NCI-H1694 (cell line): ENCODE results near the gene MGLL.

ENCODE experiments used
- DNase-seq: peaks from one replicate; lab custom pipeline; 2025; lab: John Stamatoyannopoulos, UW

MGLL gene

DNA sequence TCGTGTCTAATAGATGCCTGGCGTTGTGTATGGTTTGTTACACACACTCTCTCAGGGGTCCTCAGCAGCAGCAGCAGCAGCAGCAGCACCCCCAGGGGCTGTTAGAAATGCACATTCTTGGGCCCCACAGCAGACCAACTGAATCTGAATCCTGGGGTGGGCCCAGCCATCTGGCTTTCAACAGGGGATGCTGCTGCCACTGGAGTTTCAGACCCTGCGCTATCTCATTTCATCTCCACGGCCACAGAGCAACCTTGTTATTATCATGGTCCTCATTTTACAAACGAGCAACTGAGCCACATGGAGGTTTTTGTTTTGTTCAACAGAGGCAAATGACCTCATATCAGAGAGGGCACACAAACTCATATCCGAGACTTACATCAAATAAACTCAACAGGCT is 47.7 kb downstream of the MGLL start:
- no peak for DNase-seq

DNA sequence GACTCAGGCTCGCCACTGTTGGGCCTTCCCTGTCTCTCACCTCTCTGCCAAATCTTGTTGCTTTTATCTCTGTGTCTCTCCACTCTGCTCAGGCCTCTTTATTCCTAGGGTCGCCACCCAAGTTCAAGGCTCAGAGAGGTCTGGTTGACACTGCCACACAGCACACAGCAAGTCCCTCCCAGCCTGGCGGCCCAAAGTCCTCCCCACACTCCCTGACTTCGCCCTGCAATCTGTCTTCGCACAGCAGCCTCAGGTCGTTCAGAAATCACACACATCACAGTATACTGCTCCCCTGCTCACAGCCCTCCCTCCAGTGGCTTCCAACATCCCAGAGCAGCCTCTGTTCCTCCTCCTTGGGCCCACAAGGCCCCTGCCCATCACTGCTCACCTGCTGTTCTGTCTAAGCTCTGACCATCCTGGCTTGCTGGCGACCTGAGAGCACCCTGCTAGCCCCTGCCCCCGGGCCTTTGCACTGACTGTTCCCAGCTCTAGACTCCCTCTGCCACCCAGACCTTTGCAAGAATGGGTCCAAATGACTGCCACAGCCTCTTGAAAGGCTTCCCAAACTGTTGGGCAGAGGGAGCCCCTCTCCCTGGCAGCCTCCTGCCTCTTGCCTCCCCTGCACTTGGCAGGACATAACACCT is 48.4 kb downstream of the MGLL start:
- DNase-seq, result no peak

DNA sequence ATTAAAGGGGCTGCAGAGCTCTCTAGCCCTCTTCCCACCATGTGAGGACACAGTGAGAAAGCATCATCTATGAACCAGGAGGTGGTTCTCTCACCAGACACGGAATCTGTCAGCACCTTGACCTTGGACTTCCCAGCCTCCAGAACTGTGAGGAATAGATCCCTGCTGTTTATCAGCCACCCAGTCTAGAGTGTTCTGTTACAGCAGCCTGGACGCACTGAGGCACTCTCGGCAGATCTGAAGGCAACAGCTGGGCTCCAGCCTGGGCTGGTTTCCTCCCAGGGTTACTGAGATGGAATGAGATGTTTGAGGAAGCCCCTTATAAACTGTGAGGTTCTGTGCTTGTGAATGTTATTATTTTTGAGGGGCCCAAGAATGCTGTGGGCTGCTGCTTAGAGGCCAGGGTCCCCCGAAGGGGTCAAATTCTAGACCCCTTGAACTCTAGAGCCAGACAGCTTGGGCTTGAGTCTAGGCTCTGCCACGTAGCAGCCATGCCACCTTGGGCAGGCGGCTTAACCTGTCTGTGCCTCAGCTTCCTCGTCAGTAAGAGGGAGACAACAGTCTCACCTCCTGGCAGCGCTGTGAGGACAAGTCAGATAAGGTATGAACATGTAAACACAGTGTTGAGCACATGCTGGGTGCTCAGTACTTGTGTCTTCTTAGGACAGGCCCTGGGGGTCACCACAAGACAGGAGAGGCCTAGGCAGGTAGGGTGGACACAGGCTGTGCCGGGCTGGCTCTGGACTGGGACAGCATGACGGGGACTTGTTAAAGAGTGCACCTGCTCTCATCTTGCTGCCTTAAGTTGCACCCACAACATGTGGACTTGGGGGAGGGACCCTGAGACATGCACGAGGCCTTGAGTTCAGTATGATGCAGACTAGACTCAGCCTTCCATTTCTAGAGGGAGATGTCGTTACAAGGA is 49.2 kb downstream of the MGLL start:
- DNase-seq, result no peak

DNA sequence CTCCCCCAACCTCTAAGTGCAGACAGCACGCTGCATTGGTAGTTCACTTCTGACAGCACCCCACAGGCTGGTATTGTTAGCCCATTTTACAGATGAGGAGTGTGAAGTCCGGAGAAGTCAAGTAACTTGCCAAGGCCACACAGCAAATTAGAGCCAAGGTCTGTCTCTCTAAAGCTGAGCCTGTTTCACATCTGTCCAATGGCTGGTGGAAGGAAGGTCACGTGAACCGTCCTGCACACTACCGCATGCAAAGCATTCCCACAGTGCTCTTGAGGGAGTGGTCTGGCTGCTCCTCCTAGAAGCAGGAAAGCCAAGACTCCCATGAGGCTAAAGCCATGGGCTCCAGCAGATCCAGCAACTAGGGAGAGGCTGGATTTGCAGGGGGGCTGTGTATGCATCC is 50.0 kb downstream of the MGLL start:
- no peak for DNase-seq

DNA sequence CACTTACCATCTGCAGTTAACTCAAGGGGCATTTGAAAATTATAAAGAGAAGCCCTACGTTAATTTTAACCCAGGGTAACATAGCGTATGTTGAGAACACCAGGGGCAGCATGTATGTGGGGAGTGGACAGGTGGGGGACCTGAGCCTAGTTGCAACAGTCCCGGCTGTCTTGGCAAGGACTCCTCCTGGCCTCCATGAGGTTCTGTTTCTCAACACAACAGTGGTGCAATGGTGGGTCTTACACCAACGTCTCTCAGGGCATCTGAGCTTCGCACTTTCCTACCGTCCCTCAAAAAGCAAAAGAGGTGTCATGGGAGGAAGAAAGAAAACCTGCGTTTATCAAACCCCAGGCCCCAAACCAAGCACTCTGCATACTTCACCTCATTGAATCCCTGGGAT is 50.6 kb downstream of the MGLL start:
- DNase-seq, result no peak

DNA sequence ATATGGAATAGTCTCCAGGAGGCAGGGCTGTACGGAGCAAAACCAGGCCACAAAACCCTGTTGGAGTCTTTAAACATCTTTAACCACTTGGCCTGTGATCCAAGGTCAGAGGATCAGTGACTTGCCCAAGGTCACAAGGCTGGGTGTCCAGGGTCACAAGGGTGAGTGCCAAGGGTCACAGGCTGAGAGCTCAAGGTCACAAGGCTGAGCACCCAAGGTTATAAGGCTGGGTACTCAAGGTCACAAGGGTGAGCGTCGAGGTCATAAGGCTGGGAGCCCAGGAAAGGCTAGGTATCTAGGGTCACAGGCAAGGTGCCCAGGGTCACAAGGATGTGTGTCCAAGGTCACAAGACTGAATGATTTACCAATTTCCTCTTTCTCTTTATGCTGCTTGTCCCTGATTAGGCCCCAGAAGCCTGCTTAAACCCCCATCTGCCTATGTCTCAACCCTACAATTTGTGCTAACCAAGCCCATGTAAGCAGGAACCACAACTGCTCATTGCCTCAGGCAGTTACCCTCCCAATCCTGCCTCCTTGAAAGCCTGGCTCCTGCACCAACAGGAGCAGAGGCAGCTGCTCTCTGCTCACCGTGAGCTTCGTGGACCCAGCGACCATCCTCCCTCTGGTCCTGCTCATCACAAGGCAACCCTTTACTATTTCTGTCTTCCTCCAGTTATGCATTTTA is 51.5 kb downstream of the MGLL start:
- no peak for DNase-seq

DNA sequence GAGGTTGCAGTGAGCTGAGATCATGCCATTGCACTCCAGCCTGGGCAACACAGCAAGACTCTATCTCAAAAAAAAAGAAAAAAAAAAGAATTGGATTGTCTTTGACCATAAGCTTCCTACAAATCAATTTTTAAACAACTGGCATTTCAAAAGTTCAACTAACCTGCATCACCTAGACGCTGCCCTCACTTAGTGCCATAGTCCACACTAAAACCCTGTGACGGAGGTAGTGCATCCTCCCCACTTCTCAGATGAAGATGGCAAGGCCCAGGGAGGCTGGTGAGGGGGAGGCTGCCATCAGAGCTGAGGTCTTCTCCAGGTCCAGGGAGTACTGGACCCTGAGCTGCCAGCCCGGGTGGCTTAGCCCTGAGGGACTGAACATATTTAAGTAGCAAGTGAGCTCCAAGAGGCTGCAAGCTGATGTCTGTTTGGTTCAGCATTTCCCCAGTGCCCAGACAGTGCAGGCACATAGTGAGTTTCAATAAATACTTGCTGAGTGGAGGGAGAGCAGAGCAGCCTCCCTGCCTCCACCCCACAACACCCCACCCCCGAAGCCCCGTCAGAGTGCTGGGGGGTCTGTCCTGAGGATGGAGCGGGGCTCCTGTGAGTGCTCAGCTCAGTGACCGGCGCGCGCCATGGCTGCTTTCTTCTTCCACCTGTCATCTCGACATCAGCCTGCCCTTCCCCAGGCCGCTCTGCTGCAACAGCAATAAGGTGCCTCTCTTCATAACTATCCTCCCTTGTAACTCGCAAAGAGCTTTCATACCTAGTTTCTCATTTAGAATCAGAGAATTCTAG is 52.8 kb downstream of the MGLL start:
- no peak for DNase-seq

DNA sequence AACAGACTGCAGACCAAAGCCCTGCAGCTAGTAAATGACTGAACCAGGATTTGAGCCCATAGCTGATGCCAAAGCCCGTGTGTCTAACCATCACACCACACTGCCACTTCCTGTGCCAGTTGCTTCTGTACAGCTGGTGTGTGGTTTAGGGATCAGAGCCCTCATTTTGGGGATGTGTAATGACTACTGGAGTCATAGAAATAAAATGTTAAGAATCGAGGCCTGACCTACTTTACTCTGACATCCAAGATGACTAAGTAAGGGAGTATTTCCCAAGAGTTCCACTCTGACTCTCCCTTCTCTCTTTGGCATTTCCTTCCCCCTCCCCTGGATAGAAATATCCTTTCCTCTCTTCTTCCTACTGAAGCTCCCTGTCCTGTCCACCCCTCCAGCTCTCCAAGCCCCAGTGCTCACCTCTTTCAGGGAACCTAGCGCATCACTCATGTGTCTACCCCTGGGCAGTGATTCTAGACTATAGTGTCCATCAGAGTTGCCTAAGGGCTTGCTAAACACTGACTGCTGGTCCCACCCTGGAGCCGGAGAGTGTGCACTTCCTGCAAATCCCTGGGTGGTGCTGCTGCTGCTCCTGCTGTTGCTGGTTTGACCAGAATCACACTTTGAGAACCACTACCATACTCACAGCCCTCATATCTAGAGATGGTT is 53.8 kb downstream of the MGLL start:
- no peak for DNase-seq

DNA sequence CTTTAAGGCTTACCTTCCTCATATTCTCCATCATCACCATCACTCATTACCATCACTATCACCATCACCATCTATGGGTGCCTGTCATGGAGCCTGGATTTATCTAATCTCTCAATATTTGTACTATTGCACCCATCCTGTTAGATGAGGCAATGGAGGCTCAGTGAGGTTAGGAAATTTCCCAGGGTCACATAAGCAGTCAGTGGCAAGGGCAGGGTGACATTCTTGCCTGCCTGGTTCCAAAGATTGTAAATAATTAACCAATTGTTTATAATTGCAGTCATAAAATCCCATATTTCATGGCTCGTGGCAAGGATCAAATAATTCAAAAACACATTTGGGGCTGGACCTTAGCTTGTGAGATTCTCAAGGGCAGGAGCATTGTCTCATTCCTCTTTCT is 55.2 kb downstream of the MGLL start:
- no peak for DNase-seq

DNA sequence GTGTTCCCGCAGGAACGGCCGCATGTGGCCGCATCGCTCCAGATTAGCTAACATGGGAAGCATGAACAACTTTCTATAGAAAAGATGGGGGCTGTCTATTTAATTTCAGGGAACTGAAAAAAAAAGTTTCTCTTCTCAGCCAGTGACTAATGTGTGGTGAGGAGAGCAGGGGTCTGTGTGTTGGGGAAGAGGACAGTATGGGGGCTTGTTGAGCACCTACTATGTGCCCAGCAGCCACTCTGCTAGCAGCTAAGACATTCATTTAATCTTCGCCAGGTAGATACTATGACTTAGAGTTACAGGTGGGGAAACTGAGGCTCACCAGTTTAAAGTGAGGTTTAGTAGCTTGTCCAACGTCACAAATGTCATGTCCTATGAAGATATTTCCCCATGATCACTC is 56.6 kb downstream of the MGLL start:
- no peak for DNase-seq

DNA sequence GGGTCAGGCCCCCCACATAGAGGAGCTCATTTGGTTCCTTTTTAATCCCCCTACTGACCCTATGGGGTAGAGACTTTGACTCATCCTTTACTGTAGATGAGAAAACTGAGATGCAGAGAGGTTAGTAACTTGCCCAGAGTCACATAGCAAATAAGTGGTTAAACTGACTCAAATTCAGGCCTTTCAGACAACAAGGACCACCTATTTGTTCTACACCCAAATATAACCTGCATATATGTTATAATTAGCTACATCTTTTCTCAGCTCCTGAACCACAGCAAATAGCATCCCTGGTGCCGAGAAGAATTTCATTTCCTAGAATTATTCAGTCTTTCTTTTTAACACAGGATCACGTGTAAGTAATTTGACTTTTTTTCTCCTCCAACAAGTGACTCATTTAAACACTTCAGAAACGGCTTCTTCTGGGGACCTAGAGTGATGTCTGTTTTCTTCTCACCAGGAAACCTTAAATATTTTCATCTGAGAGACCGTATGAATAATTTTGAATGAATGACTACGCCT is 57.4 kb downstream of the MGLL start:
- no peak for DNase-seq

DNA sequence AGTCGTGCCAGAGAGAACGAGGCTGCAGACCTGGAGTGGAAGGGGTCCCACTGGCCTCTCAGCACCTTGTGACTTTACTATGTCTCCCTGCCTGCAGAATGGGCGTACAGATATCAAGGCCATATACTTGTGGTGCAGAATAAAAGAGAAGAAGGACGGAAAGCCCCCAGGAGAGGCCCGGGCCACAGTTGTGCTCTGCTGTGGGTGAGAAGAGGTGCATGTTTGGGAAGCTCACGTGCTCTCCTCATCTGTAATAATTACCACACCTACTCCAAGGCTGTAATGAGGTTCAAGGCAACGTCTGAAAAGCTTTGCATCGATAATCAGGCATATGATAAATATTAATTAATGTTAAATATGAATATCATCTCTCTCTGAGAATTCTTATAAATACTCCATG is 58.0 kb downstream of the MGLL start:
- DNase-seq, result no peak

DNA sequence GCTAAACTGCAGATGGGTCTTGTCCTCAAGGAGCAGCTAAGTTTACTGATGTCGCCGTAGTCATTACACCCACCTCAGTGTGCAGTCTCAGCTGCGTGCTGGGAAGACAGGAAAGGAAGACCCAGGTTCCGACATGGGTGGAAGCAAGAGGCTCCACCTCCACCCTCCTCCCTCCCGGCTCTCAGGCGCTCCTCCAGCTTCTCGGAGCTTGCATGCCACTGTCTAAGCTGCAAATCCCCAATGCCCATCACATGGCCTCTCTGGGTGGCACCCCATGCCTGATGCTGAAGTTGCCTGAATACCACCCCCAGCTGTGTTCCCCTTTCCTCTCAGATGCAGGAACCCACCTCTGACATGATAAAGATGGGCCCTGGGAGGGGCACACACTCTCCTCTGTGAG is 58.5 kb downstream of the MGLL start:
- no peak for DNase-seq

DNA sequence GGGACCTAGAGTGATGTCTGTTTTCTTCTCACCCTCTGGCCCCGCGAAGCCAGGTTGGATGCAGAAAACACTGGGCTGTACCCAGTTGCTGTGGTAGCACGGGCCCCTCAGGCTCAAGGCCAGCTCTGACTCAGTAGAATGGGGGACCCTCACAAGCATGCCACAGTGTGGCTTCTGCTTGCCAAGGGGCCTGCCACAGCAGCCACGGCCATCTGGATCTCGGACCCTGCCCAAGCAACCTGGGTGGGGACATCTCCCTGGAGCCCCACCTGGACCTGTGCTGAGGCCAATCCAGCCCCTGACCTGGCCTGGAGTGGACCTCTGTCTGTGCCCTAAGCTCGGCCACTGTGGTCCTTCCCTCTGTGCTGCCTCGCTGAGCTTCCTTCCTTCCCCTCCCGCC is 59.0 kb downstream of the MGLL start:
- no peak for DNase-seq

DNA sequence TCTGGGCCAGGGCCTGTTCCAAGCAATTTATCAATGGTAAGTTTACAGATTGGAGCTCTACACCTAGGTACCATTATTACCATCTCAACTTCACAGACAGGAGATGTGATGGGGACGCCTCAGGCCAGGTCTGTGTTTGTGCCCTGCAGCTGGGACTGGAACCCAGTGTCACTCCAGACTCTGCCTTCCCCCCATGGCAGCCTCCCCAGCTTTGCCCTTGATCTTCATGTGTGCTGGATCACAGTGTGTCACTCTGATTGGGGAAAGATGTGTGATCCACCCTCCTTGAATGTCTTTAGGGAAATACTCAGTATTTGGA is 59.6 kb downstream of the MGLL start:
- DNase-seq, result no peak

DNA sequence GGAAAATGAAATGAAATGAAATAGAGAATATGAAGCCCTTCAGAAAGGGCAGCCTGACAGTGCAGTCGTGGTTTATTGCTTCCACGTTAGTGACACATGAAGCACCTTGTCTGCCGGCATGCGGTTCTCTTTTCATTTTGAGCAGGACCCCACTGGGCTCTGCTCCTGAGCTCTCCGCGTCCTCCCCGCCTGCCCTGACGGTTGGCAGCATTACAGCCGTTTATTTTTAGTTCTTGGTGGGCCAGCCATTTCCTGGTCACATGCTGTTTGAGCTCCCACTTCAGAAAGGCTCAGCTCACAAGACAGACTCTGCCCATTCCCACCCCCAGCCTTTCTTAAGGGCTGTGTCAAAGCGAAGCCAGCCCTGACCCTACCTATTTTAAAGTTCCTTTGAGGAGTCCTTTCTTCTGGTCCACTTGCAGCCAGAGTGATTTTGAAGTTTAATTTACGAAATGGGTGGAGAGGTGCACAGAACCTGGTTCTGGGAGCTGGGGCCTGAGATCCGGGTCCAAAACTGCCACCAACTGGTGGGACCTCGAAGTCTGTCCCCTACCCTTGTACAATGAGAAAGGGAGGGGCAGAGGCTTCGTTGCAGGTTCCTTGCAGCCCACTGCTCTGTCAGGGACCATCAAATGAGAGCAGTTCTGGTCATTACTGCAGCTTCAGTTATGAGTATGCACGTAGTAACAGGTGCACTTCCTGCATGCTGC is 60.1 kb downstream of the MGLL start:
- no peak for DNase-seq

DNA sequence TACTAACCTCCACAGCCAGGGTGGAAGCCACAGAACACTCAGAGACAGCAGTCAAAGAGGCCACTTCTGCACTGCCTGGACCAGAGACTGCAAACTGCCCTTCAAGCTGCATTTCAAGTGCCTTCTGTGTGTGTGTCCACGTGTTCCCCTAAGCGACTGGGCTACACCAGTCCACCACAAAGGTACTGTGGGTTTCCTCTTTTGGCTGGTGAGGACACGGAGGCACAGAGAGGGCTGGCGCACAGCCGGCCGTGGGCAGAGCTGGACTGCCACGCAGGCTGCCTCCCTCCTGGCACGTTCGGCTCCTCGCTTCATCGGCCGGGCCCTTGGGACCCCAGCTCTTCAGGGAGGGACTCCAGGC is 60.9 kb downstream of the MGLL start:
- DNase-seq, result no peak

DNA sequence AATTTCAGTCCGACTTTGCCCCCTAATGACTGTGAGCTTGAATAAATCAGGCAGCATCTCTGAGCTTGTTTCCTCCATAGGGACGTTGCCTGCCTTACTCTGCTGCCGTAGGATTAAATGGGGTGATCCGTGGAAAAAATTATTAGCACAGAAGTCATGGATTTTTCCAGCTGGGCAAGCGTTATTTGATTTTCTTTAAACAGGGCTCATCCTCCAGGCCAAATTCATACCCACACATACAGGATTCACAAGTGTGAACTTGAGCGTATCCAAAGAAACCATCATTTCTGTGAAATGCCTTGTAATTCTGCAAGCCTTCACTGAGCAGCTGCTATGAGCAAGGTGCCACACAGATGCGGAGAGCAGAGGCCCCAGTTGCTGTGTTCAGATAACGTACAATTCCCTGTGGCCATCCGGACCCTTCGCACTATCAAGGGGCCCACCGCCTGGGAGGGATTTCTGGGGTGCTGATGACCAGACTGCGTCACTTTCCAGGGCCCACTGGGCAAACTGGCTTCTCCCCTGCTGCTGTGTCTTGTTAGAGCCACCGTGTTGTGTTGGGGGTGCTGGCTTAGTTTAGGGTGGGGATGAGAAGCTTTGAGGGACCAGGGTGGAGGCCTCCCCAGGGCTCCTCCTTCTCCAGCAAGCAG is 61.4 kb downstream of the MGLL start:
- DNase-seq, result peak; percentile 49

DNA sequence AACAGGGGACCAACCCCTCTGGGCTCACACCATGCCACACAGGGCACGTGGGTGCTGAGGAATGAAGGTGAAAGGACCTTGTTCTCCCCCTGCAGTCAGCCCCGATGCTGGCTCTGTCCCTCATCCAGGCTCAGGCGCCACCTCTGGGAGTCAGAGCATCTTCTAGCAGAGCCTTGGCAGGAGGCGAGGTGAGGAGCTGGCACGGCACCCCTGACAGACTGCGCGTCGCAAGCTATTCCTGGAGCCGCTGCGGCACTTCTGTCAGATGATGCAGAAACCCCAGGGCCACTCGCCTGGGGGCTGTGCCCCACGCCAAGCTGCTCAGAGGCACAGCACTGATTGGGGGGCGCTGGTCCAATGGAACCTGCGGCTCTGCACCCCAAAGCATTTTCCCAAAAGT is 62.0 kb downstream of the MGLL start:
- DNase-seq, result peak; percentile 72

DNA sequence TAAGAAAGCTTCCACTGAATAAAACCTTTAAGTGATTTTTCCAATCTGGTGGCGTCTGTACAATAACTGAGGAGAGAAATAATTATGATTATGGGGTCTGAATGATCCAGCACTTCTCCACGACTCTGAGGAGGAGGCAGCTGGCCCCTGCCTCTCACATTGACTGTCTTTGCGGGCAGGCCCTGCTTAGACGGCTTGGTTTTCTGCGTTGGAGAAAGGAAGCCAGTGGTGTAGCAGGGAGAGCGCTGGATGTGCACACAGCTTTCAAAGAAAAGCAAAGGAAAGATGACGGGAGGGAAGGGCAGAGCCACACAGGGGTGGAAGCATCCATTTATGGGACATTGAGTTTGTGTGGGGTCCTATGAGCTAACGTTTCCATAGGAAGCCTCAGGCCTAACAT is 62.5 kb downstream of the MGLL start:
- no peak for DNase-seq

DNA sequence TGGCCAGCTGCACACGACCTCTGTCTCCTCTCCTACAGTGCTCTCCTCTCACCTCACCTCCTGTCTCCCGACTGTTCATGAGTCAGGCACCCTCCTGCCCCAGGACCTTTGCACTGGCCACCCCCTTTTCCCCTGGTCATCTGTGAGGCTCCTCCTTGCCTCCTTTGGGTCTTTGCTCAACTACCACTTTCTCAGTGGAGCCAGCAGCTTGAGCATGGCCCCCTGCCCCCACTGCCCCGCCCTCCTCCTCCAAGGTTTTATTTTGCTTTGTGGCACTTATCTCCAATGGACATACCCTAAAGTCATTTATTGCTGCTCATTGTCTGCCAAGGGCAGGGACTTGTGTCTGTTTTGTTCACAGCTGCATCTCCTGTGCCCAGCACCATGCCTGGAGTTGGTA is 64.3 kb downstream of the MGLL start:
- no peak for DNase-seq
